ENCODE measurements around the gene MICAL2.

Gene MICAL2

GRCh38 chr11:12149672-12150225 lies 39.4 kb downstream of the MICAL2 start:
- Histone ChIP-seq H3K9ac (ENCODE audit: low read length in 5 of 5) (no peak overlapping the region), H3K36me3 (ENCODE audit: control insufficient read depth in 5 of 5, insufficient read depth in 5 of 5, low read length in 5 of 5) (no peaks in the 10 kb centered on the region), H3K27me3 (ENCODE audit: control insufficient read depth in 5 of 5, insufficient read depth in 4 of 5, low read length in 5 of 5) (no peaks in the 10 kb centered on the region), H3K27ac (ENCODE audit: low read depth, low read length) (no peak overlapping the region), H3K4me1 (ENCODE audit: control insufficient read depth in 5 of 5, insufficient read depth in 5 of 5, low read length in 5 of 5) (peaks cover 0 to 2% (median under 1%) of the 10 kb centered on the region in 5 donors), H3K4me3 (ENCODE audit: low read depth in 1 of 5, low read length in 5 of 5) (no peak overlapping the region), H3K9me3 (ENCODE audit: control insufficient read depth in 5 of 5, low read length in 5 of 5) (no peaks in the 10 kb centered on the region)

GRCh38 chr11:12150831-12151382 lies 40.5 kb downstream of the MICAL2 start:
- no peak overlapping the region for H3K4me3 ChIP-seq (ENCODE audit: low read depth in 1 of 5, low read length in 5 of 5)
- no peaks in the 10 kb centered on the region for H3K4me1 ChIP-seq (ENCODE audit: control insufficient read depth in 5 of 5, insufficient read depth in 5 of 5, low read length in 5 of 5)
- no peaks in the 10 kb centered on the region for H3K27me3 ChIP-seq (ENCODE audit: control insufficient read depth in 5 of 5, insufficient read depth in 4 of 5, low read length in 5 of 5)
- no peak overlapping the region for H3K27ac ChIP-seq (ENCODE audit: low read depth, low read length)
- H3K9me3 ChIP-seq (ENCODE audit: control insufficient read depth in 5 of 5, low read length in 5 of 5) = no peaks in the 10 kb centered on the region
- H3K36me3 ChIP-seq (ENCODE audit: control insufficient read depth in 5 of 5, insufficient read depth in 5 of 5, low read length in 5 of 5) = no peaks in the 10 kb centered on the region
- H3K9ac ChIP-seq (ENCODE audit: low read length in 5 of 5) = no peak overlapping the region

GRCh38 chr11:12152321-12152720 lies 41.9 kb downstream of the MICAL2 start:
- Histone ChIP-seq H3K9ac (ENCODE audit: low read length in 5 of 5) (no peak overlapping the region), H3K36me3 (ENCODE audit: control insufficient read depth in 5 of 5, insufficient read depth in 5 of 5, low read length in 5 of 5) (no peaks in the 10 kb centered on the region), H3K4me1 (ENCODE audit: control insufficient read depth in 5 of 5, insufficient read depth in 5 of 5, low read length in 5 of 5) (peaks cover 0 to 9% (median 4%) of the 10 kb centered on the region in 5 donors), H3K27me3 (ENCODE audit: control insufficient read depth in 5 of 5, insufficient read depth in 4 of 5, low read length in 5 of 5) (no peaks in the 10 kb centered on the region), H3K4me3 (ENCODE audit: low read depth in 1 of 5, low read length in 5 of 5) (no peak overlapping the region), H3K9me3 (ENCODE audit: control insufficient read depth in 5 of 5, low read length in 5 of 5) (no peaks in the 10 kb centered on the region), H3K27ac (ENCODE audit: low read depth, low read length) (no peak overlapping the region)

- no peaks in the 10 kb centered on the region for H3K27me3 ChIP-seq (ENCODE audit: control insufficient read depth in 5 of 5, insufficient read depth in 4 of 5, low read length in 5 of 5)
- no peak overlapping the region for H3K4me3 ChIP-seq (ENCODE audit: low read depth in 1 of 5, low read length in 5 of 5)
- H3K4me1 ChIP-seq (ENCODE audit: control insufficient read depth in 5 of 5, insufficient read depth in 5 of 5, low read length in 5 of 5) = peaks cover 0 to 10% (median 4%) of the 10 kb centered on the region in 5 donors
- H3K9ac ChIP-seq (ENCODE audit: low read length in 5 of 5) = no peak overlapping the region
- no peaks in the 10 kb centered on the region for H3K9me3 ChIP-seq (ENCODE audit: control insufficient read depth in 5 of 5, low read length in 5 of 5)
- no peak overlapping the region for H3K27ac ChIP-seq (ENCODE audit: low read depth, low read length)
- no peaks in the 10 kb centered on the region for H3K36me3 ChIP-seq (ENCODE audit: control insufficient read depth in 5 of 5, insufficient read depth in 5 of 5, low read length in 5 of 5)
Measured at GRCh38 chr11:12154871-12155668, 44.7 kb downstream of the MICAL2 start.

GRCh38 chr11:12155696-12156095 lies 45.3 kb downstream of the MICAL2 start:
- Histone ChIP-seq H3K36me3 (ENCODE audit: control insufficient read depth in 5 of 5, insufficient read depth in 5 of 5, low read length in 5 of 5) (no peaks in the 10 kb centered on the region), H3K9ac (ENCODE audit: low read length in 5 of 5) (no peak overlapping the region), H3K27ac (ENCODE audit: low read depth, low read length) (no peak overlapping the region), H3K27me3 (ENCODE audit: control insufficient read depth in 5 of 5, insufficient read depth in 4 of 5, low read length in 5 of 5) (no peaks in the 10 kb centered on the region), H3K4me3 (ENCODE audit: low read depth in 1 of 5, low read length in 5 of 5) (no peak overlapping the region), H3K9me3 (ENCODE audit: control insufficient read depth in 5 of 5, low read length in 5 of 5) (no peaks in the 10 kb centered on the region), H3K4me1 (ENCODE audit: control insufficient read depth in 5 of 5, insufficient read depth in 5 of 5, low read length in 5 of 5) (peaks cover 0 to 10% (median 4%) of the 10 kb centered on the region in 5 donors)

GRCh38 chr11:12156301-12157140 lies 46.1 kb downstream of the MICAL2 start:
- no peaks in the 10 kb centered on the region for H3K36me3 ChIP-seq (ENCODE audit: control insufficient read depth in 5 of 5, insufficient read depth in 5 of 5, low read length in 5 of 5)
- no peak overlapping the region for H3K4me3 ChIP-seq (ENCODE audit: low read depth in 1 of 5, low read length in 5 of 5)
- H3K27me3 ChIP-seq (ENCODE audit: control insufficient read depth in 5 of 5, insufficient read depth in 4 of 5, low read length in 5 of 5) = no peaks in the 10 kb centered on the region
- no peak overlapping the region for H3K9ac ChIP-seq (ENCODE audit: low read length in 5 of 5)
- H3K27ac ChIP-seq (ENCODE audit: low read depth, low read length) = no peak overlapping the region
- H3K4me1 ChIP-seq (ENCODE audit: control insufficient read depth in 5 of 5, insufficient read depth in 5 of 5, low read length in 5 of 5) = peaks cover 0 to 10% (median 4%) of the 10 kb centered on the region in 5 donors
- no peaks in the 10 kb centered on the region for H3K9me3 ChIP-seq (ENCODE audit: control insufficient read depth in 5 of 5, low read length in 5 of 5)

- peaks cover 0 to 3% (median 0%) of the 10 kb centered on the region in 5 donors for H3K36me3 ChIP-seq (ENCODE audit: control insufficient read depth in 5 of 5, insufficient read depth in 5 of 5, low read length in 5 of 5)
- no peaks in the 10 kb centered on the region for H3K9me3 ChIP-seq (ENCODE audit: control insufficient read depth in 5 of 5, low read length in 5 of 5)
- no peak overlapping the region for H3K9ac ChIP-seq (ENCODE audit: low read length in 5 of 5)
- peaks cover 0 to 10% (median 4%) of the 10 kb centered on the region in 5 donors for H3K4me1 ChIP-seq (ENCODE audit: control insufficient read depth in 5 of 5, insufficient read depth in 5 of 5, low read length in 5 of 5)
- H3K27me3 ChIP-seq (ENCODE audit: control insufficient read depth in 5 of 5, insufficient read depth in 4 of 5, low read length in 5 of 5) = no peaks in the 10 kb centered on the region
- no peak overlapping the region for H3K27ac ChIP-seq (ENCODE audit: low read depth, low read length)
- no peak overlapping the region for H3K4me3 ChIP-seq (ENCODE audit: low read depth in 1 of 5, low read length in 5 of 5)
Measured at GRCh38 chr11:12157241-12157661, 46.9 kb downstream of the MICAL2 start.

GRCh38 chr11:12158909-12159308 lies 48.5 kb downstream of the MICAL2 start:
- H3K27ac ChIP-seq (ENCODE audit: low read depth, low read length) = no peak overlapping the region
- H3K27me3 ChIP-seq (ENCODE audit: control insufficient read depth in 5 of 5, insufficient read depth in 4 of 5, low read length in 5 of 5) = no peaks in the 10 kb centered on the region
- no peak overlapping the region for H3K9ac ChIP-seq (ENCODE audit: low read length in 5 of 5)
- H3K36me3 ChIP-seq (ENCODE audit: control insufficient read depth in 5 of 5, insufficient read depth in 5 of 5, low read length in 5 of 5) = peaks cover 0 to 16% (median 0%) of the 10 kb centered on the region in 5 donors
- no peak overlapping the region for H3K4me3 ChIP-seq (ENCODE audit: low read depth in 1 of 5, low read length in 5 of 5)
- peaks cover 0 to 10% (median 4%) of the 10 kb centered on the region in 5 donors for H3K4me1 ChIP-seq (ENCODE audit: control insufficient read depth in 5 of 5, insufficient read depth in 5 of 5, low read length in 5 of 5)
- no peaks in the 10 kb centered on the region for H3K9me3 ChIP-seq (ENCODE audit: control insufficient read depth in 5 of 5, low read length in 5 of 5)

- Histone ChIP-seq H3K4me1 (ENCODE audit: control insufficient read depth in 5 of 5, insufficient read depth in 5 of 5, low read length in 5 of 5) (peaks cover 0 to 10% (median 4%) of the 10 kb centered on the region in 5 donors), H3K9ac (ENCODE audit: low read length in 5 of 5) (no peak overlapping the region), H3K4me3 (ENCODE audit: low read depth in 1 of 5, low read length in 5 of 5) (no peak overlapping the region), H3K36me3 (ENCODE audit: control insufficient read depth in 5 of 5, insufficient read depth in 5 of 5, low read length in 5 of 5) (peaks cover 0 to 22% (median 0%) of the 10 kb centered on the region in 5 donors), H3K27me3 (ENCODE audit: control insufficient read depth in 5 of 5, insufficient read depth in 4 of 5, low read length in 5 of 5) (no peaks in the 10 kb centered on the region), H3K9me3 (ENCODE audit: control insufficient read depth in 5 of 5, low read length in 5 of 5) (no peaks in the 10 kb centered on the region), H3K27ac (ENCODE audit: low read depth, low read length) (no peak overlapping the region)
Measured at GRCh38 chr11:12159351-12160099, 49.1 kb downstream of the MICAL2 start.

Data from subcutaneous abdominal adipose tissue (tissue), 5 donors.